NCI-H82 treated with DMSO at 0.1 percent for 48 hours (cell line): Measurements from ENCODE around the gene TDRD12.
A peak's percentile ranks its signal among the peaks of the same experiment; 100 is the strongest.

ENCODE experiments used
- DNase-seq: peaks from one replicate; lab custom pipeline; 2025; ENCODE audit not compliant: unreplicated experiment; lab: John Stamatoyannopoulos, UW

Gene TDRD12

DNA sequence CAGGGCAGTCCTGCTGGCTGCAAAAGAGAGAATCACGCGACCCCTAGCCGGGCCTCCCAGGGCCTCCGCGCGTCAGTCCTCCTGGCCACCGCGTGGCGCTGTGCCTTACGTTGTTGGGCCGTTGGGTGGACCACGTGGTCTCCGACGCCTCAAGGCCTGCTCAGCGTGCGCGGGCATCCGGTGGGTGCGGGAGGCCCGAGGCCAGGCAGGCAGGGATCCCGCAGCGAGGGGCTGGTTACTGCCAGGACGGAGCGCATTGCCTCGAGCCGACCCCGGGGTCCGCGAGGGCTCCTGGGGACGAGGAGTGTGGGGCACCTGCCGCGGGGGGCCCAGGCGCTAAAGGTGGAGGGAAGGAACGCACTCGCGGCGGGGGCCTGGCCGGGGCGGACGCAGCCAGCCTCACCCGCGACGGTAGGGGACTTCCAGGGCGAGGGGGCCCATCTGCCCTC lies at the start of gene TDRD12:
Gene TDRD12 (plus strand): TSS at position 157 of the 449 bp plus-strand sequence. CDS start 306 bp downstream, outside the sequence.
- DNase-seq = no peak

GRCh38 chr19:32671883-32672593 lies 47.5 kb upstream of the TDRD12 start:
- no peak for DNase-seq

DNA sequence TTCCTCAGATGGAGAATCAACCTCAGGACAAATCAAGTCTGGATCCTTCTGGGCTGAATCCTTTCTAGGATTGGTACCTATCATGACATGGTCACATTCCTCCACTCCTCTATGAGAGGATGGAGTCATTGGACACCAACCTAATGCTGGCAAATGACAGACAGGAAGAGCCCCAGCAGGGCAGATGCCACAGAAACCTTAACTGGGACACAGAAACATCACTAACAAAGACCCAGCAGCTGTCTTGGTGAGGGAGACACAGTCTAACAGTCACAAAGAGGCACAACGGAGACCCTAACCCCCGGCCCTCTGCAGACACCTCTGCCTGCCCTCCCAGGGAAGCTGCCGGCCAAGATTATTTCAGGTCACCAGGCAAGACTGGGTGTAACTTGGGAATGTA lies 46.7 kb upstream of the TDRD12 start:
- DNase-seq = no peak

DNA sequence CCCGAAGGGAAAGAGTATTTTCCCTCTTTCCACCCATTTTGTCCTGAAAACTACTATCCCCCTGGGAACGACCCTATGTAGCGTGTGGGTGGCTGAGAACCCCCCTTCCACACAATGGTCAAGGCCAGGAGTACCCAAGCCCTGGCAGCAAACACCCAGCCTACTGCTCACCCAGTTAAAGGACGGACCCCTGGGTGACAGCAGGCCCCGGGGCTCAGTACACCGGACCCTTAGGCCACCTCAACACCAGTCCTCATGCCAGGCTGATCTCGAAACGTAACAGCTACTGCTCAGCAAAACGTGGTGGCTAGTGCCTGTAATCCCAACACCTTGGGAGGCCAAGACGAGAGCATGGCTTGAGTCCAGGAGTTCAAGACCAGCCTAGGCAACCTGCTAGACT lies 46.0 kb upstream of the TDRD12 start:
- no peak for DNase-seq

DNA sequence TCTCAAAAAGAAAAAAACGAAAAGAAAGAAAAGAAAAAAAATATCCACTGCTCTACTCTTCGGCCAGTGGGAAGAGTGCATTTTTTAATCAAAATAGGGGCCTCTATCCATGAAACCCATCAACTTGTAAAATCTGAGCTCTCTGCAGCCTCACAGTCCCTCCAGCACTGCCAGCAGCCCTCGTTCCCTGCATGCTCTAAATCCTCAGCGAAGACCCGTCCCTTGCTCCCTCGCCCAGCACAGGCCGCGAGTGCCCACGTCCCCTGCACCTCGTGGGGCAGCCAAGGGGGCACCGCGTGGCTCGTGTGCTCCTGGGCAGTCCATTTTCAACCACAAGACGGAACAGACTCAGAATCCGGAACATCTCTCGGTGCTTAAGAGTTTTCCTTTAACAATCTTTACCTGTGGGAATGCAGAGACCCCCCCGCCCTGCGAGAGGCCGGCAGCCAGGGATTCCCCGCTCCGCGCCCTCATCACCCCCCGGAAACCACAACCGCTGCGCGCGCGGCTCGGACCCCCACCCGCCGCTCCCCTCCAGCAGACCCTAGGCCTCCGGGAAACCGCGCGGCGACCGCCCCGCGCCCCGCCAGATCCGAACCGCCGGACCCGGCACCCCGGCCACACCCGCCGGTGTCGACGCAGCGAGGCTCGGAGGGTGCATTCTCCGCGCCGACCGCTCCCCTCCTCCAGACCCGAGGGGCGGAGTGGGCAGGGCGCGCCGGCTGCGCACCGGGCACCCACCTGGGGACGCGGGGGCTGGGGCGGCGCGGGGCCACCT lies 45.2 kb upstream of the TDRD12 start:
- DNase-seq = no peak

- peak; percentile 97 for DNase-seq
Measured at GRCh38 chr19:32674931-32675719, 44.4 kb upstream of the TDRD12 start, which contains the start of gene ANKRD27. TSS of gene ANKRD27 (minus strand) at chr19:32675180. CDS start at chr19:32659015, 16,165 bp downstream.

DNA sequence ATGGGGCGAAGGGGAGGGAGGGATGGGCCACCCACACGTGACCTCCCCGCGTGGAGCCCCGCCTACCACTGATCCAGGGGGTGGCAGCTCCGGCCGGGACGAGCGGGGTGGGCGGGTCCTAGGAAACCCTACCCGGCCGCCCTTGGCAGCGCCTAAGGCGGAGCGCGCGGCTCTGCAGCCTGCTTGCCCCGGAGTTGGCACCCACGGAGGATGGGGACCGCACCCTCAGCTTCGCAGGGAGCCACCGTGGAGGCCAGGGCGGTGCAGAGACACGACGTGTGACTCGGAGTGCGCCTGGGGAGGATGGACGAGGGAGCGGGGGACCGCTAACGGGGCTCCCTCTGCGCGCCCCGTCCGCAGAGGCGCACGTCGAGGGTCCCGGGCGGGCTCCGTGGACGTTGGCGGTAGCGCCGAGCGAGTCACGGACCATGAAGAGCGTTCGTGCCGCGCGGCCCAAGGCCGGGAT lies 43.8 kb upstream of the TDRD12 start, which contains the start of gene RGS9BP:
Gene RGS9BP (plus strand): TSS at position 129 of the 466 bp plus-strand sequence. CDS start 416 bp downstream, outside the sequence.
- DNase-seq = peak; percentile 41

DNA sequence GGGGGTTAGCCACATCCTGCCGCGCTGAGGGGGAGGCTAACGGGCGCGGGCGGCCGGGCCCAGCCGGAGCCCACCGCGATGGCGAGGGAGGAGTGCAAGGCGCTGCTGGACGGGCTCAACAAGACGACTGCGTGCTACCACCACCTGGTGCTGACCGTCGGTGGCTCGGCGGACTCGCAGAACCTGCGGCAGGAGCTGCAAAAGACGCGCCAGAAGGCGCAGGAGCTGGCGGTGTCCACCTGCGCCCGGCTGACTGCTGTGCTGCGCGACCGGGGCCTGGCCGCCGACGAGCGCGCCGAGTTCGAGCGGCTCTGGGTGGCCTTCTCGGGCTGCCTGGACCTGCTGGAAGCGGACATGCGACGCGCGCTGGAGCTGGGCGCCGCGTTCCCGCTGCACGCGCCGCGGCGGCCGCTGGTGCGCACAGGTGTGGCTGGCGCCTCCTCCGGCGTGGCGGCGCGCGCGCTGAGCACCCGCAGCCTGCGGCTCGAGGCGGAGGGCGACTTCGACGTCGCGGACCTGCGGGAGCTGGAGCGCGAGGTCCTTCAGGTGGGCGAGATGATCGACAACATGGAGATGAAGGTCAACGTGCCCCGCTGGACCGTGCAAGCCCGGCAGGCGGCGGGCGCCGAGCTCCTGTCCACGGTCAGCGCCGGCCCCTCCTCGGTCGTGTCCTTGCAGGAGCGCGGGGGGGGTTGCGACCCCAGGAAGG lies 43.2 kb upstream of the TDRD12 start:
- no peak for DNase-seq

- no peak for DNase-seq
Measured at GRCh38 chr19:32676895-32677359, 42.6 kb upstream of the TDRD12 start.

GRCh38 chr19:32677657-32678056 lies 41.9 kb upstream of the TDRD12 start:
- DNase-seq = peak; percentile 100

- no peak for DNase-seq
Measured at GRCh38 chr19:32680986-32681385, 38.6 kb upstream of the TDRD12 start.

- DNase-seq = no peak
Measured at GRCh38 chr19:32682317-32682716, 37.2 kb upstream of the TDRD12 start.

GRCh38 chr19:32686847-32687475 lies 32.6 kb upstream of the TDRD12 start:
- no peak for DNase-seq

- no peak for DNase-seq
Measured at GRCh38 chr19:32687681-32688080, 31.9 kb upstream of the TDRD12 start.

DNA sequence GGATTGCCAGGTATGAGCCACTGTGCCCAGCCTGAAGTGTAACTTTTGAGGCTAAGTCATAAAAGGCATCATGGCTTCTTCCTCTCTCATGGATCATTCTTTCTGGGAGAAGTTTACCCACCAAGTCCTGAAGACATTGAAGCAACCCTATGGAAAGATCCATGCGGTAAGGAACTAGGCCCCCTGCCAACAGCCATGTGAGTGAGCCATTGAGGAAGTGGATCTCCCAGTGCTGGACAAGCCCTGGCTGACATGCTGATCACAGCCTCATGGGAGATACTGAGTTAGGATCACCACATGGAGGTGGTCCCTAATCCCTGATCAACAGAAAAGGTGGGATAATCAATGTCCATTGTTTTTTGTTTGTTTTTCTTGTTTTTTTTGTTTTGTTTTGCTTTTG lies 31.3 kb upstream of the TDRD12 start:
- DNase-seq = no peak

- peak; percentile 68 for DNase-seq
Measured at GRCh38 chr19:32691291-32691951, 28.1 kb upstream of the TDRD12 start, which contains the start of gene NUDT19. TSS of gene NUDT19 (plus strand) at chr19:32691821. CDS start at chr19:32691961, 140 bp downstream.

DNA sequence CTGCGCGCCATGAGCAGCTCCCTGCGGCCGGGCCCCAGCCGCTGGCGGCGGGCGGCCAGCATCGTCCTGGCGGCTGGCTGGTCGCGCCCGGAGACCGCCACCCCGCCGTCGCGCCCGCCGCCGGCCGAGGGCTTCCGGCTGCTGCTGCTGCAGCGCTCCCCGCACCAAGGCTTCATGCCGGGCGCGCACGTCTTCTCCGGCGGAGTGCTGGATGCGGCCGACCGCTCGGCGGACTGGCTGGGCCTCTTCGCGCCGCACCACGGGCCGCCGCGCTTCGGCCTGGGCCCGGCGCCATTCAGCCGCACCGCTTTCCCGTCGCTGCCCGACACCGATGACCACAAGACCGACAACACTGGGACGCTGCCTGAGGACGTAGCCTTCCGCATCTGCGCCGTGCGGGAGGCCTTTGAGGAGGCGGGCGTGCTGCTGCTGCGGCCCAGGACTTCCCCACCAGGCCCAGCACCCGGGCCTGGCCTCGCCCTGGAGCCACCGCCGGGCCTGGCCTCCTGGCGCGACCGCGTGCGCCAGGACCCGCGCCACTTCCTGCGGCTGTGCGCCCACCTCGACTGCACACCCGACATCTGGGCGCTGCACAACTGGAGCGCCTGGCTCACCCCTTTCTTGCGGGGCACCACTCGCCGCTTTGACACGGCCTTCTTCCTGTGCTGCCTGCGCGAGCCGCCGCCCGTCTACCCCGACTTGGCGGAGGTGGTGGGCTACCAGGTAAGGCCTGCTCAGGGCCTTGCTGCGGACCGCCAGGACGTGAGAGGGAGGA lies 27.4 kb upstream of the TDRD12 start:
- DNase-seq = no peak

- DNase-seq = no peak
Measured at GRCh38 chr19:32692727-32693061, 26.9 kb upstream of the TDRD12 start.
